Stimulated activated naive CD8-positive, alpha-beta T cell treated with anti-CD3 and anti-CD28 coated beads, Interleukin-15, Interleukin-2, amounts not matched to agents 100 ng/mL and 50 ng/mL, for 24 hours (primary cell): ENCODE results near the gene ULBP2.
"Not testable (repeated sequence)": the region's sequence is repeated elsewhere in the genome, so short reads cannot be mapped to it uniquely, and the experiment has no call there.

Experiments
- H3K27ac Mint-ChIP-seq: one replicate; pipeline ENCODE4 v1.8.0; 2021; ENCODE audit warnings: mild to moderate bottlenecking, mixed read lengths
- H3K27me3 Mint-ChIP-seq: one replicate; pipeline ENCODE4 v1.8.0; 2021; ENCODE audit warnings: mixed read lengths
- H3K36me3 Mint-ChIP-seq: one replicate; pipeline ENCODE4 v1.8.0; 2021; ENCODE audit warnings: low read depth, mixed read lengths
- H3K4me1 Mint-ChIP-seq: one replicate; pipeline ENCODE4 v1.8.0; 2021; ENCODE audit warnings: low read depth, mixed read lengths
- H3K4me3 Mint-ChIP-seq: one replicate; pipeline ENCODE4 v1.8.0; 2021; ENCODE audit warnings: mild to moderate bottlenecking, mixed read lengths
- H3K9me3 Mint-ChIP-seq: one replicate; pipeline ENCODE4 v1.8.0; 2021; ENCODE audit warnings: mixed read lengths

ULBP2 gene

GRCh38 chr6:149904661-149905370 is 37.0 kb upstream of the ULBP2 start:
- no peaks in the 10 kb centered on the region for H3K4me1 Mint-ChIP-seq
- H3K27me3 Mint-ChIP-seq: peaks cover 12% of the 10 kb centered on the region
- no peak overlapping the region for H3K27ac Mint-ChIP-seq
- no peak overlapping the region for H3K4me3 Mint-ChIP-seq
- no peaks in the 10 kb centered on the region for H3K36me3 Mint-ChIP-seq
- peaks cover 10% of the 10 kb centered on the region for H3K9me3 Mint-ChIP-seq

DNA sequence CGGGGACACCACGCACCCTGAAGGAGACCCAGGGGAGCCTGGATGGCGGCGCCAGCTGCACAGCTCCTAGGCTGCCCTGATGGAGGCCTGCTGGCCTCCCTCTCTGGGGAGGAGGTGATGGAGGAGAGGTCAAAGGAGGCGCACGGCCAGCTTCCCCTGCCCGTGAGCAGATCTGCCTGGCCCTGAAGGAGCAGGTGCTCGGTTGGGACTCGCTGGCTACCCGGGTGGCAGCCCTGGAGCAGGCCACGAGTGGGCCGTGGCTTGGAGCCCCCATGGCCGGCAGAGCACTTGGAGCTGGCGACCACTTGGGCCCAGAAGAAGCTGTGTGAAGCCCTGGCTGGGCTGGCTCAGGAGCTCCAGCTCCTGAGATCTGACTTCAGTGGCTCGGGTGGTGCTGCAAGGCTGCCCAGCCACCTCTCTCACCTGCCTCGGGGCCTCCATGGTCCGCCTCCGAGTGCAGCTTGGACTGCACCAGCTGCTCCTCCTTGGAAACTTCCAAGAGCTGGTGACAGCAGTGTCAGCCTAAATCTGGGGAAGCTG is 36.4 kb upstream of the ULBP2 start:
- no peaks in the 10 kb centered on the region for H3K36me3 Mint-ChIP-seq
- H3K4me3 Mint-ChIP-seq: no peak overlapping the region
- peaks cover 10% of the 10 kb centered on the region for H3K9me3 Mint-ChIP-seq
- no peaks in the 10 kb centered on the region for H3K4me1 Mint-ChIP-seq
- H3K27me3 Mint-ChIP-seq: peaks cover 14% of the 10 kb centered on the region
- no peak overlapping the region for H3K27ac Mint-ChIP-seq

DNA sequence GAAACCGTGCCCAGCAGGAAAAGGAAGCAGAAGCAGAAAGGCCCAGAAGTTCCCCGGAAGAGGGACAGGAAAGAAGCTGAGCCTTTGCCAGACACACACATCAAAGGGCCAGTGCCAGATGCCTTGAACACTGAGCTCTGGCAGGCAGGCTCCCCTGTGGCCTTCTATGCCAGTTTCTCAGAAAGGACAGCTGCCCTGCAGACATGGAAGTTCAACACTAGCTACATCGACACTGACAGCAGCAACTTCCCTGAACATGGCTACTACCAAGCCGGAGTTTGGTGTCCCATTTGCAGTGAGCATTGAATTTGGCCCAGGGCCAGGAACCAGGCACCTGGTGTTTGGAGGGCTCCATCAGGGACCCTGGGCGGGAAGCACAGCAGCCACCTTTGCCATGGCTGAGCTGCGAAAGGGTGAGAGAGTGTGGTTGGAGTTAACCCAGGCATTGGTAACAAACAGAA is 35.9 kb upstream of the ULBP2 start:
- H3K4me1 Mint-ChIP-seq: no peaks in the 10 kb centered on the region
- H3K9me3 Mint-ChIP-seq: peaks cover 10% of the 10 kb centered on the region
- no peaks in the 10 kb centered on the region for H3K36me3 Mint-ChIP-seq
- peaks cover 16% of the 10 kb centered on the region for H3K27me3 Mint-ChIP-seq
- H3K4me3 Mint-ChIP-seq: no peak overlapping the region
- no peak overlapping the region for H3K27ac Mint-ChIP-seq

DNA sequence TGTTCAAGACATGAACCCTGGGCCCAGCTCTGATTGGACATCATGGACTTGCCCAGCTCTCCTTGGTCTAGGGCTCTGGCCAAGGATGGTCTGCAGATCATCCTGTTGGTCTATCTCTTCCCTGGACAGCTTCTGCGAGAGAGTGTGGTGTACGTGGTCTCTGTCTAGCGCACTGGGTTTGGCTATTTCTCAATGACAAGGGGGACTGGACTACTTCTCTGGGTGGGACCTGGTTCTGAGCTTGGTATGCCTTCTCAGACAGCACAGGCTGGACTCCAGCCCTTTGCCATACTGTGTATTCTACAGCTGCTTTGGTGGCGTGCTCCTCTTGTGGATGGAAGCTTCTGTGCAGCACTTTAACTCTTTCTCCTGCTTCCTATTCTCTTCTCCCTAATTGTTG is 35.4 kb upstream of the ULBP2 start:
- no peaks in the 10 kb centered on the region for H3K4me1 Mint-ChIP-seq
- peaks cover 20% of the 10 kb centered on the region for H3K27me3 Mint-ChIP-seq
- no peak overlapping the region for H3K4me3 Mint-ChIP-seq
- H3K9me3 Mint-ChIP-seq: peaks cover 10% of the 10 kb centered on the region
- no peak overlapping the region for H3K27ac Mint-ChIP-seq
- no peaks in the 10 kb centered on the region for H3K36me3 Mint-ChIP-seq

DNA sequence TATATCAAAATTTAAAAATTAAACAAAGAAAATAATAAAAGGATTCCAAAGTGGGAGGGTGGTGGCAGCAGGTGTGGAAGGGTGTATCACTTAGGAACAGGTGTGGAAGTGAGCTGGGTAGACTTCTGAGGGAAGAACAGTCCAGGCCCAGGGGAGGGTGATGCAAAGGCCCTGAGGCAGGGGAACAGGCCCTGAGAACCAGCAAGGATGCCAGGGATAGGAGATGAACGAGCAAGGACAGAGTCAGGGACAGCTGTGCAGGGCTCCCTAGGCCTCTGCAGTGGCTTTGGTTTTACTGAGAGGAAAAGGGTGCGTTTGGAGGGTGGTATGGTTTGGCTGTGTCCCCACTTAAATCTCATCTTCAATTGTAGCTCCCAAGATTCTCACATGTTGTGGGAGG is 34.5 kb upstream of the ULBP2 start:
- Mint-ChIP-seq H3K27ac (no peak overlapping the region), H3K9me3 (peaks cover 10% of the 10 kb centered on the region), H3K4me3 (no peak overlapping the region)

GRCh38 chr6:149908480-149908879 is 33.3 kb upstream of the ULBP2 start:
- not testable (repeated sequence) for H3K4me1 Mint-ChIP-seq, H3K36me3 Mint-ChIP-seq, H3K27ac Mint-ChIP-seq, H3K9me3 Mint-ChIP-seq, H3K4me3 Mint-ChIP-seq
- peaks cover 19% of the 10 kb centered on the region for H3K27me3 Mint-ChIP-seq

More for the DNA sequence above, 34.5 kb upstream of the ULBP2 start:
- H3K36me3 Mint-ChIP-seq: no peaks in the 10 kb centered on the region
- no peaks in the 10 kb centered on the region for H3K4me1 Mint-ChIP-seq
- H3K27me3 Mint-ChIP-seq: peaks cover 21% of the 10 kb centered on the region

- no peak overlapping the region for H3K27ac Mint-ChIP-seq
- no peaks in the 10 kb centered on the region for H3K4me1 Mint-ChIP-seq
- H3K27me3 Mint-ChIP-seq: peaks cover 29% of the 10 kb centered on the region
- no peak overlapping the region for H3K4me3 Mint-ChIP-seq
- H3K9me3 Mint-ChIP-seq: peaks cover 10% of the 10 kb centered on the region
- H3K36me3 Mint-ChIP-seq: no peaks in the 10 kb centered on the region
These were observed 31.9 kb upstream of the ULBP2 start for GRCh38 chr6:149909701-149910470.

- Mint-ChIP-seq H3K27me3 (peaks cover 29% of the 10 kb centered on the region), H3K27ac (no peak overlapping the region), H3K4me3 (no peak overlapping the region), H3K4me1 (no peaks in the 10 kb centered on the region), H3K36me3 (no peaks in the 10 kb centered on the region), H3K9me3 (peaks cover 10% of the 10 kb centered on the region)
These were observed 31.1 kb upstream of the ULBP2 start for GRCh38 chr6:149910721-149911151.

GRCh38 chr6:149912680-149913079 is 29.1 kb upstream of the ULBP2 start:
- H3K9me3 Mint-ChIP-seq, H3K4me1 Mint-ChIP-seq, H3K27ac Mint-ChIP-seq, H3K36me3 Mint-ChIP-seq, H3K4me3 Mint-ChIP-seq: not testable (repeated sequence)
- peaks cover 29% of the 10 kb centered on the region for H3K27me3 Mint-ChIP-seq

- peaks cover 29% of the 10 kb centered on the region for H3K27me3 Mint-ChIP-seq
- H3K4me3 Mint-ChIP-seq: no peak overlapping the region
- peaks cover 6% of the 10 kb centered on the region for H3K9me3 Mint-ChIP-seq
- no peak overlapping the region for H3K27ac Mint-ChIP-seq
- H3K36me3 Mint-ChIP-seq: no peaks in the 10 kb centered on the region
- no peaks in the 10 kb centered on the region for H3K4me1 Mint-ChIP-seq
These were observed 28.7 kb upstream of the ULBP2 start for GRCh38 chr6:149913085-149913484.

DNA sequence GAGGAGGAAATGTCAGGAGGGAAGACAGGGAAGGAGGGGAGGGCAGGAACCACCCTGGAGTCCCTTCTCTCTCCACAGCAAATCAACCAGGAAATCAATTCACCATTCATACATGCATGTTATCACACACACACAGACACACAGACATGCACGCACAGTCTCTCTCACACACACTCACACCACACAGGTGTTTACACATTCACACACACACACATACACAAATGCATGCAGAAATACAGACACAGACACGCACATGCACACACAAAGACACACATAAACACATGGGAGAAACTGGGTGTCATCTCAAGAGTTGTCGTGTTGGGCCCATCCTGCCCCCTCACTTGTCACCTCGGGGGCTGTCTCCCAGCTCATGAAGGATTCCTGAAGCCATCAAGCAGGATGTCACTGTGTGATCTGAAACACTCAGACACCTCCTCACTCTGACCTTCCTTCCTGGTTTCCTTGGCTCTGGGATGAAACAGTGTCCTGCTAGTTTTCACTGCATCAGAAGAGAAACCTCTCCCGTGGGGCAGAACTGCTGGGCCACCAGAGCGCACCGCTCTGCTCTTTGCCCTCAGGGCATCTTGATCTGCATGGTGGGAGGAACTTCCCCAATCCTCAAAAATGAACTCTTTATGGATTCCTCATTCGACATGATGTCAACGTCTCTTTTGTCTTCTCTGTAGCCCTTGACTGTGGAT is 28.1 kb upstream of the ULBP2 start:
- Mint-ChIP-seq H3K27me3 (peaks cover 29% of the 10 kb centered on the region), H3K4me1 (no peaks in the 10 kb centered on the region), H3K9me3 (peaks cover 4% of the 10 kb centered on the region), H3K36me3 (no peaks in the 10 kb centered on the region), H3K4me3 (no peak overlapping the region), H3K27ac (no peak overlapping the region)

DNA sequence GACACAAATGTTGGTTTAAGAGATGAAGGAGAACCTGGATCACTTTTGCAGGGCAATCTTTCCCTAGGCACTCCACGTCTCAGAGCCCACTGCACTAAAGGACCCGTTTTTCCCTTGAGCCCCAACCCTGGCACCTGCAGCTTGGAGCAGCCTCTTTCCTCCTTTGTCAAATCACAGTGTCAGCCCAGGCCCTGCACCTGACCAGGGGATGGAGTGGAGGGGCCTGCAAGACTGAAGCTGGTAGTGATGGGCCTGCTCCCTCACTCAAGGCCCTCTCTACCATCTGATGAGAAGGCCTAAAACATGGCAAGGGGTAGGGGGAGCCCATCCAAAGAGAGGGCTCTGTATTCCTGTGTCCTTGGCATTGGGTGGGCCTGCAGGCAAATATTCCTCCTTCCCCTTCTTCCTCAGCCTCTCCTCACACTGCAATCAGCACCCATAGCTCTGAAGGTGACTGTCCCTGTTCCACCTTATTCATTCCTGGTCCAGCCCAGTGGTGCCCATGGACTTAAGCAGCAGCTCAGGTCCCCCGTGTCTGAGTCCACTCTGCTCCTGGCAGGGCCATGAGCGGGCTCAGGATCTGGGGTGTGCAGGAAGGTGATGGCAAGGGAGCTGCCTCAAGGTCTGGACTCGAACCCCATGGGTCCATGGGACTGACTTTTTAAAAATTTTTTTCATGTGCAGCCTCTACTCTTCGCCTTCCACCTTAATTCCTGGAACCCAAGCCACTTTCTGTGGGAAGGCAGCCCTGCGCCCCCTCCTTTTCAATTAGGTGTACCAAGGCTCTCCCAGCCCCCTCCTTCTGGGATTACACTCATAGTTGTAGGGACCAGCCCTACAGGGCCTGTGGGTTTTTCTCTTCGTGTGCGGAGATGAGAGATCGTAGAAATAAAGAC is 25.6 kb upstream of the ULBP2 start:
- H3K4me3 Mint-ChIP-seq: no peak overlapping the region
- H3K27me3 Mint-ChIP-seq: peaks cover 40% of the 10 kb centered on the region
- H3K36me3 Mint-ChIP-seq: no peaks in the 10 kb centered on the region
- no peaks in the 10 kb centered on the region for H3K4me1 Mint-ChIP-seq
- H3K27ac Mint-ChIP-seq: no peak overlapping the region
- H3K9me3 Mint-ChIP-seq: no peaks in the 10 kb centered on the region

DNA sequence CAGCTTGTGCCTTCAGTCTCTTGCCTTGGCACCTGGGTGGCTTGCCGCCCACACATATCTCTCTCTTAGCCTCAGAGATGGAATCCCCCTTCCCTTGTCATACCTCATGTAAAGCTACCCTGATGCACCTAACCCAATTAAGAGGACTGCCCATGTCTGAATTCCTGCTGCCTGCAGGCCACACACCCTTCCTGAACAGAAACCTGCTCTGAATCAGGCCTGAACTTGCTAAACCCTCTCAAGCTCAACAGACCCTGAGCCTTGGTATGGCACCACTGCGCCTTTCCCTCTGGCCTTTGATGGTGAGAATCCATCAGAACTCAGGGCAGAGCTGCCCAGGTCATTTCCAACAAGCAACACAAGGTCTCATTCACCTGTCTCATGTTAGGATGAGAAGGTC is 24.1 kb upstream of the ULBP2 start:
- Mint-ChIP-seq H3K27ac (no peak overlapping the region), H3K9me3 (no peaks in the 10 kb centered on the region), H3K27me3 (peaks cover 49% of the 10 kb centered on the region), H3K36me3 (no peaks in the 10 kb centered on the region), H3K4me1 (peaks cover 2% of the 10 kb centered on the region), H3K4me3 (no peak overlapping the region)

- Mint-ChIP-seq H3K36me3 (no peaks in the 10 kb centered on the region), H3K27ac (no peak overlapping the region), H3K4me3 (no peak overlapping the region), H3K4me1 (peaks cover 9% of the 10 kb centered on the region), H3K27me3 (peaks cover 52% of the 10 kb centered on the region), H3K9me3 (no peaks in the 10 kb centered on the region)
These were observed 23.5 kb upstream of the ULBP2 start for GRCh38 chr6:149918151-149918905.
